RWPE2 (cell line): ENCODE data around the gene DCLRE1C.
"Not testable (repeated sequence)": the region's sequence is repeated elsewhere in the genome, so short reads cannot be mapped to it uniquely, and the experiment has no call there.

ENCODE experiments used
- ATAC-seq: fragments of 200-7000 bp; cut with Tn5 transposase; 3 replicates; pipeline ENCODE4 v1.9.1; 2021; ENCODE audit warnings: low read depth
- DNase-seq: peaks from one replicate; pipeline ENCODE4 v3.0.0-alpha.2; 2020; ENCODE audit warnings: low spot score
- H3K27ac ChIP-seq: fragments of 450-650 bp; 2 replicates; pipeline ENCODE4 v1.5.1; 2017; ENCODE audit warnings: mild to moderate bottlenecking; ENCODE audit not compliant: poor library complexity, severe bottlenecking
- H3K27me3 ChIP-seq: fragments of 250-450 bp; sonication (Bioruptor Pico); 2 replicates; pipeline ENCODE4 v1.5.1; 2021; ENCODE audit warnings: mild to moderate bottlenecking, moderate library complexity; ENCODE audit not compliant: insufficient read depth, poor library complexity, severe bottlenecking
- H3K36me3 ChIP-seq: fragments of 250-450 bp; sonication (Bioruptor Pico); 2 replicates; pipeline ENCODE4 v1.5.1; 2020; ENCODE audit warnings: low read depth, mild to moderate bottlenecking, moderate library complexity
- H3K4me1 ChIP-seq: fragments of 250-450 bp; sonication (Bioruptor Pico); 2 replicates; pipeline ENCODE4 v1.5.1; 2021; ENCODE audit warnings: mild to moderate bottlenecking, moderate library complexity; ENCODE audit not compliant: insufficient read depth, poor library complexity, severe bottlenecking
- H3K4me3 ChIP-seq: fragments of 250-450 bp; sonication (Bioruptor Pico); 2 replicates; pipeline ENCODE4 v1.5.1; 2021; ENCODE audit warnings: mild to moderate bottlenecking, moderate library complexity; ENCODE audit not compliant: severe bottlenecking
- H3K9me3 ChIP-seq: fragments of 250-450 bp; sonication (Bioruptor Pico); 2 replicates; pipeline ENCODE4 v1.5.1; 2021; ENCODE audit warnings: mild to moderate bottlenecking, moderate library complexity; ENCODE audit not compliant: severe bottlenecking
- TF ChIP-seq, protein P1 (sequence below): fragments of 450-650 bp; IDR thresholded peaks from one replicate; pipeline ENCODE4 v1.5.1; 2017; ENCODE audit warnings: mild to moderate bottlenecking, moderate library complexity; ENCODE audit not compliant: poor library complexity, severe bottlenecking

The DCLRE1C gene

DNA sequence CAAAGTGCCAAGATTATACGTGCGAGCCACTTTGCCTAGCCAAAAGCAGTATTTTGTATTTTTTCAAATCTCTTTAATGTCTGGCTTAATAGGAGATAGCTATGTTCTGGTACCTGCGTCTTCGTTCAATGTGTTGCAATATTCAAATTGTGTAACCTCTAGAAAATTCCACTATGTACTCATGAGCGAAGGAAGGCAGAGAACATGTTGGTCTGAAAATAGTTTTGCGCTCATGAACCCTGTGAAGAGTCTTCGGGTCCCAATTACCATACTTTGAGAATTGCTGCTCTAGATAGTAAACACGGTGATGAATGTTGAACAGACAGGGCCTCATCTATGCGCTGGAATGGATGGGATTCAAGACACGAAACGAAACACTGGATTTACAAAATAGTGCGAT lies 78.0 kb downstream of the DCLRE1C start:
- no peaks in the 10 kb centered on the region for H3K27me3 ChIP-seq
- no peak for DNase-seq
- H3K4me1 ChIP-seq: peaks cover 22% of the 10 kb centered on the region
- H3K36me3 ChIP-seq: peaks cover 18% of the 10 kb centered on the region
- H3K4me3 ChIP-seq: no peak overlapping the region
- no peaks in the 10 kb centered on the region for H3K9me3 ChIP-seq
- TF ChIP-seq, protein P1, sequence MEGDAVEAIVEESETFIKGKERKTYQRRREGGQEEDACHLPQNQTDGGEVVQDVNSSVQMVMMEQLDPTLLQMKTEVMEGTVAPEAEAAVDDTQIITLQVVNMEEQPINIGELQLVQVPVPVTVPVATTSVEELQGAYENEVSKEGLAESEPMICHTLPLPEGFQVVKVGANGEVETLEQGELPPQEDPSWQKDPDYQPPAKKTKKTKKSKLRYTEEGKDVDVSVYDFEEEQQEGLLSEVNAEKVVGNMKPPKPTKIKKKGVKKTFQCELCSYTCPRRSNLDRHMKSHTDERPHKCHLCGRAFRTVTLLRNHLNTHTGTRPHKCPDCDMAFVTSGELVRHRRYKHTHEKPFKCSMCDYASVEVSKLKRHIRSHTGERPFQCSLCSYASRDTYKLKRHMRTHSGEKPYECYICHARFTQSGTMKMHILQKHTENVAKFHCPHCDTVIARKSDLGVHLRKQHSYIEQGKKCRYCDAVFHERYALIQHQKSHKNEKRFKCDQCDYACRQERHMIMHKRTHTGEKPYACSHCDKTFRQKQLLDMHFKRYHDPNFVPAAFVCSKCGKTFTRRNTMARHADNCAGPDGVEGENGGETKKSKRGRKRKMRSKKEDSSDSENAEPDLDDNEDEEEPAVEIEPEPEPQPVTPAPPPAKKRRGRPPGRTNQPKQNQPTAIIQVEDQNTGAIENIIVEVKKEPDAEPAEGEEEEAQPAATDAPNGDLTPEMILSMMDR: no peak
- no peak for ATAC-seq
- no peak overlapping the region for H3K27ac ChIP-seq

DNA sequence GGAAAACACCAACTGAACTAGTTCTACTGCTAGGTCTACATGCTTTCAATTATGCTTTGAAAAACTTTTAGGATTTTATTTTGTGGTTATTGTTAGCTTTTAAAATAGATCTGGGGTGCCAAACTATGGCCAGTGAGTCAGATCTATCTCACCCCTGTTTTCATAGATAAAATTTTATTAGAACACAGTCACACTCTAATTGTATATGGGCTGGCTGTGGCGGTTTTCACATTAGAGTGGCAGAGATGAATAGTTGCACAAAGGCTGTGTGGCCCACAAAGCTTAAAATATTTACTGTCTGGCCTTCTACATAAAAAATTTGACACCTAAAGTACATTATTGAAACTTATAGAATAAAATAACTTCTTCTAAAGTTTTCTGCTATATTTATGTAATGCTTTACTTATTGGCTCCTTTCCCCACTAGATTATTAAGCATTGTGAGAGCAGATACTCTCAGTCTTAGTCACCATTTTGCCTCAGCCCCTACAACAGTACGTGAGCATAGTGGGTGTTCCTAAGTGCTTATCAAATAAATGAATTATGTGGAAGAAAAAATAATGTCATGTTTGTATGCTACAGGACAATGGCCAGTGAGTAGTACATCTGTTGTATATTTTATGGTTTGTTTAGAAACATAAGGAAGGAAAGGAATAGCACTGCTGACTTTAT lies 80.7 kb downstream of the DCLRE1C start:
- no peak for DNase-seq
- H3K4me1 ChIP-seq: peaks cover 13% of the 10 kb centered on the region
- no peaks in the 10 kb centered on the region for H3K27me3 ChIP-seq
- no peak overlapping the region for H3K4me3 ChIP-seq
- peaks cover 45% of the 10 kb centered on the region for H3K36me3 ChIP-seq
- ATAC-seq: peak; percentile 37
- TF ChIP-seq, protein P1: no peak
- peak overlapping the region; percentile 12 for H3K27ac ChIP-seq
- H3K9me3 ChIP-seq: no peaks in the 10 kb centered on the region

DNA sequence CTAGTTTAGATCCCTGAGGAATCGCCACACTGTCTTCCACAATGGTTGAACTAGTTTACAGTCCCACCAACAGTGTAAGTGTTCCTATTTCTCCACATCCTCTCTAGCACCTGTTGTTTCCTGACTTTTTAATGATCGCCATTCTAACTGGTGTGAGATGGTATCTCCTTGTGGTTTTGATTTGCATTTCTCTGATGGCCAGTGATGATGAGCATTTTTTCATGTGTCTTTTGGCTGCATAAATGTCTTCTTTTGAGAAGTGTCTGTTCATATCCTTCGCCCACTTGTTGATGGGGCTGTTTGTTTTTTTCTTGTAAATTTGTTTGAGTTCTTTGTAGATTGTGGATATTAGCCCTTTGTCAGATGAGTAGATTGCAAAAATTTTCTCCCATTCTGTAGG lies 89.0 kb downstream of the DCLRE1C start:
- peaks cover 54% of the 10 kb centered on the region for H3K36me3 ChIP-seq
- DNase-seq, H3K4me3 ChIP-seq, ATAC-seq, H3K4me1 ChIP-seq, H3K27me3 ChIP-seq, H3K9me3 ChIP-seq, H3K27ac ChIP-seq: not testable (repeated sequence)

DNA sequence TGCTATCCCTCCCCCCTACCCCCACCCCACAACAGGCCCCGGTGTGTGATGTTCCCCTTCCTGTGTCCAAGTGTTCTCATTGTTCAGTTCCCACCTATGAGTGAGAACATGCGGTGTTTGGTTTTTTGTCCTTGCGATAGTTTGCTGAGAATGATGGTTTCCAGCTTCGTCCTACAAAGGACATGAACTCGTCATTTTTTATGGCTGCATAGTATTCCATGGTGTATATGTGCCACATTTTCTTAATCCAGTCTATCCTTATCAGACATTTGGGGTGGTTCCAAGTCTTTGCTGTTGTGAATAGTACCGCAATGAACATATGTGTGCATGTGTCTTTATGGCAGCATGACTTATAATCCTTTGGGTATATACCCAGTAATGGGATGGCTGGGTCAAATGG lies 89.4 kb downstream of the DCLRE1C start:
- not testable (repeated sequence) for H3K9me3 ChIP-seq, H3K4me3 ChIP-seq, ATAC-seq, H3K27me3 ChIP-seq, H3K4me1 ChIP-seq, H3K27ac ChIP-seq, DNase-seq
- H3K36me3 ChIP-seq: peaks cover 54% of the 10 kb centered on the region

DNA sequence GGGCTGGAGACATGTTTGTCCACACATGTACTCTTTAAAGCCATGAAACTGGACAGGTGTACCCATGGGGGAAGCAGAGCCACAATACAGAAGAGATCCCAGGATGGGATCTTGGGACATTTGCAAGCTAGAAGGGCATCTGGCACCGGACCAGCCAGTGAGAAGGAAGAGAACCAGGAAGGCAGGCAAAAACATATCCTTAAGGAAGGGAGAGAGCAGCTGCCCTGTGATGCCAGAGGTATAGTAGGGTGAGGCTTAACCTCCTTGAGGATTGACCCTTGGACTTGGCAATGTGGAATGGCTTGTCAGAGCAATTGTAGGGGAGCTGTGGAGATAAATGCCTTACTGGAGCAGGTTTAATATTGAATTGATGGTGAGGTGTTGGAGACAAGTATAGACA lies 93.1 kb downstream of the DCLRE1C start:
- DNase-seq (no peak), ATAC-seq (no peak)
- TF ChIP-seq, protein P1: no peak
- Histone ChIP-seq H3K27ac (no peak overlapping the region), H3K27me3 (no peaks in the 10 kb centered on the region), H3K4me3 (no peak overlapping the region), H3K4me1 (no peaks in the 10 kb centered on the region), H3K9me3 (no peaks in the 10 kb centered on the region), H3K36me3 (peaks cover 49% of the 10 kb centered on the region)

DNA sequence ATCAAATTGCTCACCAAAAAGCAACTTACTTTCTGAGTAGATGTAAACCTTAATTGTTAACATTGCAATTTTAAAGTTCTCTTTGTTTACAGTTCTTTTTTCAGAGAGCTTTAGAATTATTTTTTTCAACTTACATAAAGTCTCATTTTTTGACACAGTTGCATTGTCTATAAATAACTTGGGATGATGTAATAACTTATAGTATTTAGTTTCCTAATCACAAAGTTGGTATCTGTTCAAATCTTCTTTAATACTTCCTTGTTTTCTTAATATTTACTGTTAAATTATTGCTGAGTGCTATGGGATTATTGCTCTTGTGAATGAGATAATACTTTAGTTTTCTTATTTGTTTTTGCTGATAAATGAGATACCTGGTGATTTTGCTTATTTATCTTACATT lies 94.1 kb downstream of the DCLRE1C start:
- H3K27ac ChIP-seq: no peak overlapping the region
- no peak overlapping the region for H3K4me3 ChIP-seq
- DNase-seq: no peak
- H3K27me3 ChIP-seq: no peaks in the 10 kb centered on the region
- TF ChIP-seq, protein P1: no peak
- H3K9me3 ChIP-seq: no peaks in the 10 kb centered on the region
- peaks cover 55% of the 10 kb centered on the region for H3K36me3 ChIP-seq
- no peaks in the 10 kb centered on the region for H3K4me1 ChIP-seq
- no peak for ATAC-seq
